NCI-H345 treated with DMSO at 0.1 percent for 48 hours (cell line): ENCODE measurements around the gene SNX14.

Experiments used
- DNase-seq: peaks from one replicate; lab custom pipeline; 2025; ENCODE audit not compliant: unreplicated experiment; lab: John Stamatoyannopoulos, UW

The SNX14 gene

DNA sequence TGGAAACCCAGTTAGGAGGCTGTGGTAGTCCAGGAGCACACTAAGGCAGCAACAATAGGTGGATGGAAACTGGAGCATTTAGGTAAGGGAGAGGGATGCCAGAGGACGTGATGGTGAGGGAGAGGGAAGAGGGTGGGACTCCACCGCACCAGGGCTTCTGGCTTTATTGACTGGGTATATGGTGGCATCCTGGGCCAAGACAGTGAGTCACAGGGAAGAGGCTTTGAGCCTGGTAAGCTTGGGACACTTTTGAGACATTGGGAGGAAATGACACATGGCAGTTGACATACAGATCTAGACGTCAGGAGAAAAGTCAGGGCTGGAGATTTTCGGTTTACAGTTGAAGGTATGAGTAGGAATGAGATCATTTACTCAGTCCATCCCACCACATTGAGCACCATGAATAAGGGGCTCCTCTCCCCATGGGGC is 128.9 kb downstream of the SNX14 start:
- DNase-seq = no peak

DNA sequence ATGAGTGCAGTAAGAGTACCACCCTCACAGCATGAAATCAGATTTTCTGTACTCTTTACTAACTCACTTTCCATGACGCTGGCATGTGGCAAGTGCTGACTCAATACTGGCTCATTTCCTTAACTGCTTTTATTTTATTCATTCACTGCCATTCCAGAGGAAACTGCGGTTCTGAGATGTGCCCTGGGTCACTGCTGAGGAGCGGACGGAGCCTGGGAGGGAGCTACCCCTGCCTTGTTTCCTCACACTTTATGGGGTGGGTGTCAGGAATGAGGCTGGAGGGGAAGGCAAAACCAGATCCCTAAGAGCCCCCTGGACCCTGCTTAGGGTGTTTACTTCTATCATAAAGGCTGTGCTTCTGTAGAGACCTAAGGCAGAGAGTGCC is 129.4 kb downstream of the SNX14 start:
- no peak for DNase-seq

DNA sequence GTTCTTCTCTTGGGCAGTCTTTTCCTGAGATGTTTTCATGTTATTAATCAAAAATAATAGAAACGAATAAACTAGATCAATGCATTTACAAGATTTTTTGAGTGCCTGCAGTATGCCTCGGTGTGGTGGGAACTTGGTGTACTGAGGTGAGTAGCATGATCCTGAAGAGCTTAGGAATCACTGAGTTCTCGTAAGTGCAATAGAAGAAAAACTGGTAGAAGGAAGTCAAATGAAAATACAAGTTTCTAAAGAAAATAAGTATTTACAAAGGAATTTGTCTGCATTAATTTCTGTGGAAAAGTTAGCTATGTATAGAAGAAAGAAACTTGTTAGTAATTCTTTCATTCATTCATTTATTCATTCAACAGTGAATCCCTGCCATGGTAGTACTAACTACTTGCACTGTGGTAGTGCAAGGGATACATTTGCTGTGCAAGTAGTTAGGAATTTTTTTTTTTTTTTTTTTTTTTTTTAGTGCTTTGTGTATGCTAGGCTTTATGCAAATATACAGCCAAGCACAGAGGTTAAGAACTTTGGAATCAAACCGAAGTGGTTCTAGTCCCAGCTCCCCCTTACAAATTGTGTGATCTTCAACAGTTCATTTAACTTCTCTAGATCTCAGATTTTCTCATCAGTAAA is 129.9 kb downstream of the SNX14 start:
- no peak for DNase-seq

DNA sequence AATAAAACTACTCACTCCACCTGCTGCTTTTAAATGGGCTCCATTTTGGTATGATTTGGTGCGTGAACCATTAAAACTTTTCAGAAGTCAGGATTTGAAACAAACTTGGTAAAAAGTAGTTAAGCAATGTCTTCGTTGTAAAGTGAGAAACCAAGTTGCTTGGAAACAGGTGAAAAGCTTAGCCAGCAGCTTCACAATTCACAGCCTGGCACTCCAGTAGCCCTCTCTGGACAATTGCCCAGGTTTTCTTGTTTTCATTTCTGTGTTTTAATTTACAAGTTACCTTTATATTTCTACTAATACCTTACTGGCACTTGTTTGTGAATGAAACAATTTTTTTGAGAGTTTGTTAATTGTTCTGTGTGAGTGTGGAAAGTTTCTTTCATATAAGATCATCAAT is 131.0 kb downstream of the SNX14 start:
- no peak for DNase-seq

DNA sequence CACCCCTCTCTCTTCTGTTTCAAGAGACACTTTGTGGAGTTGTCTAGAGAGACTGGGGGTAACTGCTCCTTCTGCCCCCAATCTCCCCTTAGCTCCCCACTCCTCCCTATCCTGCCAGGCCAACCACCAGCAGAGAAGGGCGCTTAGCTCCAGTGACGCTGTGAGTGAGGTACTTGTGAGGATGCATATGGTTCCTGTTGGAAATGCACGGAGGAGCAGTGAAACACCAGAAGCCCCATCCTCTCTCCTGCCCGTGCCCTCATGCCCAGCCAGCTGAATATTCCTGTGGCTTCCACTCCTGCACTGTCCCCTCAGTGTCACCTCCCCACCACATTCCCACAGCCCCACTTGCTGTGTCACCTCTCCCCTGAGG is 131.9 kb downstream of the SNX14 start:
- DNase-seq = no peak

DNA sequence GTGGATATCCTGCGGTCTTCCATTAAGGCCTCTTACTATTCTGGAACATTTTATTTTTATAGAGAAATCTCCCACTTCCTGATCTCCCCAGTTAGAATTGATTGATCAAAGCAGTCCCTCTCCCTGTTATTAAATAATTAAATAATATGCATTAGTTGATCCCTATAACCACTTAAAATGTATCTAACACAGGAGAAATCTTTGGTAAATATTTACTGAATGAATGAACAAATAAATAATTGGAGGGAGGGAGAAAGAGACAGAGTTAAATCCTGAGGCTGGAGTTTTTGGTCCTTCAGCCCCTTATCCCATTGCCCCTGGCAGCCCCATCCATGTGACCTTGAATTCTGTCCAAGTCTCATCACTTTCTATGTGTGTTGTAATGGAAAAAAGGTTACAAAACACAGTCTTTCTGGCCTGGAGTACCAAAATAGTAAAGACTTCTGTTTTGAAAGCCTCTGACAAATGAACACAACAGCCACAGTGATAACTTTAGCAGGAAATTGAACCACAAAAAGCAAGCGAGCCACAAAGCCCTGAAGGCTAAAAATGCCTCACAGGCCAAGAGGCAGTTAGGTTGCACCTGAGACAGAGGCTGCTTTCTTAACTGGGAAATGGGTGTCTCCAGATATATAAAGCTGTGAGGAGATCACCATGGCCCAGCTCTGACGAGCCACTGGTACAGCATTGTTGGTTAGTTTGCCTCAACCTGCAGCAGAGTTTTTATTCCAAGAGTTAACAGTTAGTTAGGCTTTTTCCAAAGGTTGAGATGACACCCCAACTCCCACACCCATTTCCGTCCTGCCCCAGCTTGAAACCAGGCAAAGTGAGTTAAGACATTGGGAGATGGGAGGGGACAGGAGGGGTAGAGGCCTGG is 132.5 kb downstream of the SNX14 start:
- DNase-seq = no peak

DNA sequence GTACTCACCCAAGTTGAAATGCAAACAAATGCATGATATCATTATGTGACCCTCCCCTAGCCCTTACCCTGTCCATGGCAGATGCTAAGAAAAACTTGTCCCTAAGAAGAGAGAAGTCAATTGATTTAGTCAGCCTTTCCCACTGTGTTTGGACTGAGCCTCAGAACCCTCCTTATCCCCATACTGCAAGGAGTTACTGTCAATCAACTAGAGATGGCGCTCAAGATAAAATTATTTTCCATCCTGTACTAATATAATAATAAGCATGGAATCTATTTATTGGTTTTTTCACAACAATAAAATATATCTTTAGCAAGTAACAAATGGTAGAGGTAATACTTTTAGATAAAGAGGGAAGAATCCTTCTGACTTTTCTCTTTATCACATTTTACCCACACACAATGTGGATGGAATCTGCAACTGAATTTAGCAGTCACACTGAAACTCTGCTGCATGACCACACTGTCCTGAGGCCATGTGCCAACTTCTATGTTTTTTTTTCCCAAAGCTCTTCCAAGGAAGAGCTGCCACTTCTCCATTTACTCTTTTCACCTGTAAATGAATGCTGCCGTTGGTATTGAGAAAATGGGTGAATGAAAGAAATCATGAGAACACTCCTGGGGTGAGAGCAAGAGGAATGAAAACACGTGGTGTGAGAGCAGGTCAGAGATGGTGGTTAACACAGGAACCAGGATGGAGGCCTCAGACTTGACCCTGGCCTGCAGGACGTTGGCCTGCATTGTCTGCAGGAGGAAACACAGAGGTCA is 133.3 kb downstream of the SNX14 start:
- DNase-seq = no peak

DNA sequence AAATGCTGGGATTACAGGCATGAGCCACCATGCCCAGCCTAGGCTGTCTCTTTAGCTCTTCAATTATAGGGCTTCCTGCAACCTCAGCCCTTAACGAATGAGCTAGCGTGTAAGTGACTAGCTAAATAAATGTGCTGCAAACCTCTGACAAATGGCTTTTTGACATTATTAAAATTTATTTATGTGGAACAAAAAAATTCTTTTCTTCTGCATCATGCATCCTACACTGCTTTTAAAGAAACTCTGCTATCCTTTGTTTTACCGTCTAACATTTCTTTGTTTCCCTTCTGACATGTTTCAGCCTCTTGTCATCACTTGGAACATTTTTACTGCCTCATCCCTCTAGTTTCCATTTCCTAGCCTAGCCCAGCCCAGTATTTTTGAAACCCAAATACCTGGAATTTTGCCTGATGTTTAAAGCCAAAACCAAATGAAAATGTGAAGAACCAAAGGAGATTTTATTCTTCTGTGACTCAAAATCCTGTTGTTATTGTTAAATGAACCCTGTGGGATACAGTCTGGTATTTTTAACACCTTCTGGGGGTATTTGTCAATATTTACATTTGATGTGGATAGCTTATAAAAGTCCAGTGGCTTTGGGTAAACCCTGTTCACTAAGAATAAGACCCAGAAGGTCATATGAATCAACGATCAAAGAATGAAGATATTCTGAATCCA is 134.3 kb downstream of the SNX14 start:
- DNase-seq = no peak

DNA sequence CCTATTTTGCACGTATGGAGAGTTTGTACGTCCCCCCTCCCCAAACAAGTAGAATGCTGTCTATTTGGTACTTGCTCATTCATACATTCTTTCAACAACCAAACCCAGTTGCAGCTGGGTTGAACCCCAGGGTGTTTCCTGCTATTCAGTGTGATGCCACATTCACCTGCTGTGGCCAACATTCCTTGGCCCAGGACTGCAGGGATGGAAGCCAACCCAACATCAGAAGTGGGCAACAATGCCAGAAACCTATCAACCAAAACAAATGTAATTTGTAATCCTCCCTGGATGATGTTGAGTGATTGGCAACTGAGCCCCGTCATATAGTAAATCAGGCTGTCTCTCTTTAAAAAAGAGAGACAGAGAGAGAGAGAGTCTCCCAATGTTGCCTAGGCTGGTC is 134.9 kb downstream of the SNX14 start:
- no peak for DNase-seq

DNA sequence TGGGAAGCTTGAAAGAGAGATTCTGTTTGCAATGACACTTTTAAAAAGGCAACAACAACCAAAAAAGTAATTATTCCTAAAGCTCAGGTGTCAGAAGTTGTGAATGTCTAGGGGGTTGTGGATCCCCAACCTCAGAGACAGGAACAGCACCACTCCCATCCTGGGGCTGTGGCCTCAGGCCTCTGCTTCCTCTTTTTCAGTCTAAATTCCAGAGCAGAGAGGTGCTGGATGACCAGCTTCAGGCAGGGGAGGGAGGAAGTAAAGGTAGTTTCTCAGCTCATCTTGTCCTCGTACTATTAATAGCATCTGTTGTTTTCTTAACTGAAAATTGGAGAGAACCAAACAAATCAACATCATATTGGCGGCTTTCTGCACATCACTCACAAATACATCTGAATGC is 135.5 kb downstream of the SNX14 start:
- DNase-seq = no peak

DNA sequence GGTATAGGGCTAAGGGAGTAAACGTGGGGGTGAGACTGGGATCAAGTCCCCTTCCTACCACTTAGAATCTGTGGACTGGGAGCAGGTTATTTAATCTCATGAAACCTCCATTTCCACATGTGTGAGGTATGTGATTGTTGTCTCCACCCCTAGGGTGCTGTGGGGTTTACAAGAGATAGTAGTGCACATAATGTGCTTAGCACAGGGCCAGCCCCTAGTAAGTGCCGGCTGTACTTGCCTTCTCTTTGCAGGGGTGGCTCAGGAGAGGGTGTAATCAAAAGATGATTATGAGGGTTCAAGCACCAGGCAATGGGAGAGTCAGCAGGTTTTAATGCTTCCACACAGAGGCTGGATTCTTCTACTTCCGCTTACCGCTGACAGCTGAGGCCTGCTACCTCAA is 136.9 kb downstream of the SNX14 start:
- no peak for DNase-seq
